Measurements from ENCODE around the gene HOXC9.

The HOXC9 gene

GRCh38 chr12:53997204-53998109 lies 2.5 kb upstream of the HOXC9 start:
- TF ChIP-seq FOXP2 (optimal IDR thresholded peaks at IDR 0.05; ENCODE audit: borderline replicate concordance, extremely low read depth, extremely low read length, insufficient read depth) = no peak
- no peak for TF ChIP-seq TAF1 (IDR thresholded peaks at IDR 0.05; ENCODE audit: borderline replicate concordance, insufficient read depth, low read length)
- no peak for TF ChIP-seq SIN3A (IDR thresholded peaks at IDR 0.05; ENCODE audit: borderline replicate concordance, insufficient read depth, low read length)
- no peak for TF ChIP-seq REST (IDR thresholded peaks at IDR 0.05; ENCODE audit: insufficient read depth in 1 of 2, low read depth in 2 of 2, low read length in 2 of 2)
- no peak for TF ChIP-seq POLR2AphosphoS5 (IDR thresholded peaks at IDR 0.05; ENCODE audit: low read depth, low read length)

- no peak for TF ChIP-seq FOXP2 (optimal IDR thresholded peaks at IDR 0.05; ENCODE audit: borderline replicate concordance, extremely low read depth, extremely low read length, insufficient read depth)
- no peak for TF ChIP-seq POLR2AphosphoS5 (IDR thresholded peaks at IDR 0.05; ENCODE audit: low read depth, low read length)
- no peak for TF ChIP-seq SIN3A (IDR thresholded peaks at IDR 0.05; ENCODE audit: borderline replicate concordance, insufficient read depth, low read length)
- no peak for TF ChIP-seq REST (IDR thresholded peaks at IDR 0.05; ENCODE audit: insufficient read depth in 1 of 2, low read depth in 2 of 2, low read length in 2 of 2)
- no peak for TF ChIP-seq TAF1 (IDR thresholded peaks at IDR 0.05; ENCODE audit: borderline replicate concordance, insufficient read depth, low read length)
These were observed 1.7 kb upstream of the HOXC9 start for GRCh38 chr12:53998110-53998899.

GRCh38 chr12:53998900-53999236 lies 1.1 kb upstream of the HOXC9 start:
- TF ChIP-seq REST (IDR thresholded peaks at IDR 0.05; ENCODE audit: insufficient read depth in 1 of 2, low read depth in 2 of 2, low read length in 2 of 2) (no peak), SIN3A (IDR thresholded peaks at IDR 0.05; ENCODE audit: borderline replicate concordance, insufficient read depth, low read length) (no peak), TAF1 (IDR thresholded peaks at IDR 0.05; ENCODE audit: borderline replicate concordance, insufficient read depth, low read length) (no peak), FOXP2 (optimal IDR thresholded peaks at IDR 0.05; ENCODE audit: borderline replicate concordance, extremely low read depth, extremely low read length, insufficient read depth) (no peak), POLR2AphosphoS5 (IDR thresholded peaks at IDR 0.05; ENCODE audit: low read depth, low read length) (no peak)

- TF ChIP-seq FOXP2 (optimal IDR thresholded peaks at IDR 0.05; ENCODE audit: borderline replicate concordance, extremely low read depth, extremely low read length, insufficient read depth) = no peak
- no peak for TF ChIP-seq SIN3A (IDR thresholded peaks at IDR 0.05; ENCODE audit: borderline replicate concordance, insufficient read depth, low read length)
- no peak for TF ChIP-seq TAF1 (IDR thresholded peaks at IDR 0.05; ENCODE audit: borderline replicate concordance, insufficient read depth, low read length)
- no peak for TF ChIP-seq REST (IDR thresholded peaks at IDR 0.05; ENCODE audit: insufficient read depth in 1 of 2, low read depth in 2 of 2, low read length in 2 of 2)
- no peak for TF ChIP-seq POLR2AphosphoS5 (IDR thresholded peaks at IDR 0.05; ENCODE audit: low read depth, low read length)
These were observed 324 bp upstream of the HOXC9 start for GRCh38 chr12:53999559-54000115.

All from PFSK-1 (cell line).